HCT116 (cell line): ENCODE measurements around the gene ENPP3. TPM values are rescaled to one million over a fixed set of nuclear protein-coding genes. Genes with fewer than 3 reads are reported as not detected.

Source experiments
- ATAC-seq: fragments of 200-7000 bp; cut with Tn5 transposase; 2 replicates; pipeline ENCODE4 v1.9.1; 2020; ENCODE audit warnings: mild to moderate bottlenecking, moderate library complexity
- BruUV-seq: library from RNA; stranded (reverse); fragments of 400-500 nt; replicated peaks from 2 replicates; lab custom pipeline; 2021; lab: Mats Ljungman, UMichigan
- CTCF ChIA-PET: fragments of 300-600 bp; sonication (Branson Sonifier 250); formaldehyde crosslinking; loops from one replicate; lab custom pipeline; 2021; ENCODE audit warnings: antibody characterized with exemption; lab: Charles Lee
- POLR2A ChIA-PET: fragments of 300-600, 350-600 bp; sonication (Branson Sonifier 250); formaldehyde crosslinking; loops from one replicate; lab custom pipeline; 2021; ENCODE audit warnings: antibody characterized with exemption; lab: Charles Lee
- RAD21 ChIA-PET, 2 experiments: fragments of 300-600 bp; sonication (Branson Sonifier 250); formaldehyde crosslinking; loops; one replicate each; lab custom pipeline; 2023; ENCODE audit warnings: low total read pairs in 2 of 2; ENCODE audit not compliant: uncharacterized antibody in 2 of 2, unreplicated experiment in 2 of 2, low non-redundant PET in 1 of 2; lab: Charles Lee
- DNase-seq: peaks from one replicate; pipeline ENCODE4 v3.0.0-alpha.2; 2010; ENCODE audit warnings: low read depth, low spot score
- H2AFZ ChIP-seq: fragments of 200-600 bp; shearing (Covaris generic), sonication (generic); 2 replicates; pipeline ENCODE4 v1.6.1; 2017; ENCODE audit warnings: low read depth, mixed run types, mixed read lengths, antibody characterized with exemption, low read length; ENCODE audit not compliant: poor library complexity, severe bottlenecking
- H3K27ac ChIP-seq: 2 replicates; pipeline ENCODE4 v1.5.1; 2012; ENCODE audit warnings: low read depth, low read length
- H3K27me3 ChIP-seq: fragments of 200-600 bp; sonication (generic); 2 replicates; pipeline ENCODE4 v1.6.1; 2016; ENCODE audit warnings: mixed run types, low read length, mixed read lengths; ENCODE audit not compliant: insufficient read depth
- H3K36me3 ChIP-seq, 2 experiments: fragments of 200-500 bp in 1 of 2; fragments of 200-600 bp in 1 of 2; sonication (Bioruptor generic) in 1 of 2; sonication (generic) in 1 of 2; 2 replicates each; pipeline versions ENCODE4 v1.5.1 to v1.6.1; 2014 to 2016; ENCODE audit warnings: low read length in 2 of 2, inconsistent platforms in 1 of 2, mixed read lengths in 1 of 2, mixed run types in 1 of 2; ENCODE audit not compliant: insufficient read depth in 2 of 2, control insufficient read depth in 1 of 2
- H3K4me1 ChIP-seq, 2 experiments: fragments of 200-600 bp in 1 of 2; sonication (generic) in 1 of 2; 2 replicates each; pipeline versions ENCODE4 v1.5.1 to v1.6.1; 2012 to 2017; ENCODE audit warnings: low read length in 2 of 2, inconsistent platforms in 1 of 2, mild to moderate bottlenecking in 1 of 2, mixed read lengths in 1 of 2, mixed run types in 1 of 2, moderate library complexity in 1 of 2; ENCODE audit not compliant: insufficient read depth in 2 of 2, control insufficient read depth in 1 of 2
- H3K4me2 ChIP-seq: fragments of 200-600 bp; sonication (generic); 2 replicates; pipeline ENCODE4 v1.6.1; 2017; ENCODE audit warnings: mixed run types, low read length, mixed read lengths
- H3K4me3 ChIP-seq, 2 experiments: fragments of 200-600 bp in 1 of 2; sonication (generic) in 1 of 2; replicated peaks in 1 of 2; 2 replicates each; pipeline ENCODE4 v1.5.1; 2011 to 2016; ENCODE audit warnings: low read length in 2 of 2, control low read depth in 1 of 2, low read depth in 1 of 2, mild to moderate bottlenecking in 1 of 2, mixed read lengths in 1 of 2, mixed run types in 1 of 2
- H3K79me2 ChIP-seq: fragments of 200-600 bp; sonication (generic); 2 replicates; pipeline ENCODE4 v1.6.1; 2017; ENCODE audit warnings: mild to moderate bottlenecking, mixed run types, low read length, moderate library complexity, mixed read lengths; ENCODE audit not compliant: insufficient read depth
- H3K9ac ChIP-seq: fragments of 200-600 bp; sonication (generic); 2 replicates; pipeline ENCODE4 v1.6.1; 2016; ENCODE audit warnings: low read length, mixed read lengths
- H3K9me2 ChIP-seq: fragments of 200-600 bp; sonication (generic), shearing (Covaris generic); 2 replicates; pipeline ENCODE4 v1.6.1; 2017; ENCODE audit warnings: mixed run types, mild to moderate bottlenecking, moderate library complexity; ENCODE audit not compliant: insufficient read depth
- H3K9me3 ChIP-seq, 2 experiments: fragments of 200-500 bp in 1 of 2; fragments of 200-600 bp in 1 of 2; sonication (Bioruptor generic) in 1 of 2; sonication (generic) in 1 of 2; 2 replicates each; pipeline ENCODE4 v1.6.1; 2014 to 2017; ENCODE audit warnings: low read length in 2 of 2, mixed read lengths in 2 of 2, inconsistent platforms in 1 of 2, low read depth in 1 of 2, mild to moderate bottlenecking in 1 of 2, mixed run types in 1 of 2, moderate library complexity in 1 of 2; ENCODE audit not compliant: control insufficient read depth in 1 of 2, insufficient read depth in 1 of 2
- H4K20me1 ChIP-seq: fragments of 200-600 bp; sonication (generic), shearing (Covaris generic); 2 replicates; pipeline ENCODE4 v1.6.1; 2017; ENCODE audit warnings: mixed run types, mild to moderate bottlenecking, moderate library complexity; ENCODE audit not compliant: insufficient read depth
- EGR1 ChIP-seq: IDR thresholded peaks from 2 replicates; pipeline ENCODE4 v1.6.1; 2012; ENCODE audit warnings: low read depth
- FOSL1 ChIP-seq: IDR thresholded peaks from 2 replicates; pipeline ENCODE4 v1.6.1; 2012; ENCODE audit warnings: low read depth
- JUND ChIP-seq: IDR thresholded peaks from 2 replicates; pipeline ENCODE4 v1.6.1; 2012
- SRF ChIP-seq: IDR thresholded peaks from 2 replicates; pipeline ENCODE4 v1.6.1; 2012; ENCODE audit warnings: low read depth
- intact Hi-C: fragments of 100-400 bp; cut with micrococcal nuclease; formaldehyde crosslinking; loops from 2 replicates; pipeline ENCODE4 v1.10.0; 2022
- total RNA-seq: library from RNA; stranded (reverse); gene quantifications from one replicate; pipeline ENCODE4 v1.2.1, GENCODE V29; 2021; ENCODE audit not compliant: unreplicated experiment
- TF ChIP-seq, protein P1 (sequence below): IDR thresholded peaks from 2 replicates; pipeline ENCODE4 v1.6.1; 2012; ENCODE audit warnings: low read depth
- TF ChIP-seq, protein P2 (sequence below): IDR thresholded peaks from 2 replicates; pipeline ENCODE4 v1.6.1; 2011; ENCODE audit warnings: mild to moderate bottlenecking, low read length, moderate library complexity; ENCODE audit not compliant: insufficient replicate concordance; ENCODE audit errors: extremely low read depth
- TF ChIP-seq, protein P3 (sequence below): IDR thresholded peaks from 2 replicates; pipeline ENCODE4 v1.6.1; 2012
- TF ChIP-seq, protein P4 (sequence below): IDR thresholded peaks from 2 replicates; pipeline ENCODE4 v1.6.1; 2012

Gene ENPP3
- total RNA-seq, 1 experiment from 2014 or later = 0.15 TPM

DNA sequence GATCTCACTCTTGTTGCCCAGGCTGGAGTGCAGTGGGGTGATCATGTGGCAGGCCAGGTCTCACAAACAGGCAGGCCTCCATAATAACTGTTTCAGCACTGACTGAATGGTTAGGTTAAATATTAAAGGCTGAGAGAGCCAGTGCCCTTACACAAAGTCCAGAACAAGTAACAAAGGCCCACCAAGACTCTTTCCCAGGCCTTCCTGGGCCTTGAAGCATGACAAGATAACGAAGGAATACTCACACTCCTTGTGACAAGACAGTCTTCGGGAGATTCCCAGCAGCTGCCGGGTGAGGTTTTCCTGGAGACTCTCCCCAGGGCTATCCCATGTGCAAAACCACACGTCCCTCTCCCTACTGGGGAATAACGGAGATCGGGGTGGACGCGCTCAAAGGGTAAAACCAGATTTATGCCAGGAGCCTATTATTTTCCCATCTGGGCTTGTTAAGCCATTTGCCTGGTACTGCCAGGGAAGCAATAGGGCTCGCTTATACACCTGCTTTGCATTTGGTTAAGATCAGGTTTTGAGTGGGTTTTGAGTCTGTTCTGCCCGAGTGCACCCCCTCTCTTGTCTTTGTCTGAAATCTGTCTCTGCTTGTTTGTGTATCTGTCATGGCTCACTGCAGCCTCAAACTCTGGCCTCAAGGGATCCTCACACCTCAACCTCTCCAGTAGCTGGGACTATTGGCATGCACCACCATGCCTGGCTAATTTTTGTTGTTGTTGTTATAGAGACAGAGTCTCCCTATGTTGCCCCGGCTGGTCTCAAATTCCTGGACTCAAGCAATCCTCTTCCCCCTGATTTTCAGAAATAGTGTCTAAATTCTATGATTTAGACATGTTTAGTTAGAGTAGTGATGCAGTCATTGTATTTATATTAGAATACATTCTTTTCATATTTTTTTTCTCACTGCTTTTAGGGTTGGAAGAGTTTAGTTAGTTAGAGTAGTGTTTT lies 1.4 kb upstream of the ENPP3 start:
- no peaks in the 10 kb centered on the region for H3K4me1 ChIP-seq
- no peaks in the 10 kb centered on the region for H3K36me3 ChIP-seq
- H3K4me3 ChIP-seq = no peak overlapping the region
- ChIA-PET CTCF (interaction anchor here (2.6 kb wide), 1 partner anchor 7 kb away, joined by 13 read pairs; the partner anchor contains the start of gene MED23), RAD21 (no interaction called here), POLR2A (no interaction called here)
- ATAC-seq (no peak), DNase-seq (no peak)
- BruUV-seq = no TSS peak
- H3K9me2 ChIP-seq = no peaks in the 10 kb centered on the region
- intact Hi-C loops = no loop called here
- no peaks in the 10 kb centered on the region for H3K9me3 ChIP-seq
- H2AFZ ChIP-seq = no peak overlapping the region
- TF ChIP-seq FOSL1 = no peak
- TF ChIP-seq EGR1 = no peak
- TF ChIP-seq, protein P1, sequence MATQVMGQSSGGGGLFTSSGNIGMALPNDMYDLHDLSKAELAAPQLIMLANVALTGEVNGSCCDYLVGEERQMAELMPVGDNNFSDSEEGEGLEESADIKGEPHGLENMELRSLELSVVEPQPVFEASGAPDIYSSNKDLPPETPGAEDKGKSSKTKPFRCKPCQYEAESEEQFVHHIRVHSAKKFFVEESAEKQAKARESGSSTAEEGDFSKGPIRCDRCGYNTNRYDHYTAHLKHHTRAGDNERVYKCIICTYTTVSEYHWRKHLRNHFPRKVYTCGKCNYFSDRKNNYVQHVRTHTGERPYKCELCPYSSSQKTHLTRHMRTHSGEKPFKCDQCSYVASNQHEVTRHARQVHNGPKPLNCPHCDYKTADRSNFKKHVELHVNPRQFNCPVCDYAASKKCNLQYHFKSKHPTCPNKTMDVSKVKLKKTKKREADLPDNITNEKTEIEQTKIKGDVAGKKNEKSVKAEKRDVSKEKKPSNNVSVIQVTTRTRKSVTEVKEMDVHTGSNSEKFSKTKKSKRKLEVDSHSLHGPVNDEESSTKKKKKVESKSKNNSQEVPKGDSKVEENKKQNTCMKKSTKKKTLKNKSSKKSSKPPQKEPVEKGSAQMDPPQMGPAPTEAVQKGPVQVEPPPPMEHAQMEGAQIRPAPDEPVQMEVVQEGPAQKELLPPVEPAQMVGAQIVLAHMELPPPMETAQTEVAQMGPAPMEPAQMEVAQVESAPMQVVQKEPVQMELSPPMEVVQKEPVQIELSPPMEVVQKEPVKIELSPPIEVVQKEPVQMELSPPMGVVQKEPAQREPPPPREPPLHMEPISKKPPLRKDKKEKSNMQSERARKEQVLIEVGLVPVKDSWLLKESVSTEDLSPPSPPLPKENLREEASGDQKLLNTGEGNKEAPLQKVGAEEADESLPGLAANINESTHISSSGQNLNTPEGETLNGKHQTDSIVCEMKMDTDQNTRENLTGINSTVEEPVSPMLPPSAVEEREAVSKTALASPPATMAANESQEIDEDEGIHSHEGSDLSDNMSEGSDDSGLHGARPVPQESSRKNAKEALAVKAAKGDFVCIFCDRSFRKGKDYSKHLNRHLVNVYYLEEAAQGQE = no peak
- TF ChIP-seq, protein P2, sequence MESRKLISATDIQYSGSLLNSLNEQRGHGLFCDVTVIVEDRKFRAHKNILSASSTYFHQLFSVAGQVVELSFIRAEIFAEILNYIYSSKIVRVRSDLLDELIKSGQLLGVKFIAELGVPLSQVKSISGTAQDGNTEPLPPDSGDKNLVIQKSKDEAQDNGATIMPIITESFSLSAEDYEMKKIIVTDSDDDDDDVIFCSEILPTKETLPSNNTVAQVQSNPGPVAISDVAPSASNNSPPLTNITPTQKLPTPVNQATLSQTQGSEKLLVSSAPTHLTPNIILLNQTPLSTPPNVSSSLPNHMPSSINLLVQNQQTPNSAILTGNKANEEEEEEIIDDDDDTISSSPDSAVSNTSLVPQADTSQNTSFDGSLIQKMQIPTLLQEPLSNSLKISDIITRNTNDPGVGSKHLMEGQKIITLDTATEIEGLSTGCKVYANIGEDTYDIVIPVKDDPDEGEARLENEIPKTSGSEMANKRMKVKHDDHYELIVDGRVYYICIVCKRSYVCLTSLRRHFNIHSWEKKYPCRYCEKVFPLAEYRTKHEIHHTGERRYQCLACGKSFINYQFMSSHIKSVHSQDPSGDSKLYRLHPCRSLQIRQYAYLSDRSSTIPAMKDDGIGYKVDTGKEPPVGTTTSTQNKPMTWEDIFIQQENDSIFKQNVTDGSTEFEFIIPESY = no peak
- TF ChIP-seq, protein P3, sequence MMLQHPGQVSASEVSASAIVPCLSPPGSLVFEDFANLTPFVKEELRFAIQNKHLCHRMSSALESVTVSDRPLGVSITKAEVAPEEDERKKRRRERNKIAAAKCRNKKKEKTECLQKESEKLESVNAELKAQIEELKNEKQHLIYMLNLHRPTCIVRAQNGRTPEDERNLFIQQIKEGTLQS = no peak
- no peak for TF ChIP-seq JUND
- TF ChIP-seq, protein P4, sequence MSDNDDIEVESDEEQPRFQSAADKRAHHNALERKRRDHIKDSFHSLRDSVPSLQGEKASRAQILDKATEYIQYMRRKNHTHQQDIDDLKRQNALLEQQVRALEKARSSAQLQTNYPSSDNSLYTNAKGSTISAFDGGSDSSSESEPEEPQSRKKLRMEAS = no peak
- no peak for TF ChIP-seq SRF
- no peak overlapping the region for H3K9ac ChIP-seq
- H4K20me1 ChIP-seq = no peaks in the 10 kb centered on the region
- H3K79me2 ChIP-seq = no peaks in the 10 kb centered on the region
- no peak overlapping the region for H3K27ac ChIP-seq
- H3K4me2 ChIP-seq = no peak overlapping the region
- no peaks in the 10 kb centered on the region for H3K27me3 ChIP-seq
